ENCODE results near the gene NUDT4.

Gene NUDT4

GRCh38 chr12:93451423-93452158 lies 73.9 kb downstream of the NUDT4 start:
- in situ Hi-C loops (cut with MboI; ENCODE audit: low sequenced_read_pairs), result no loop called here

DNA sequence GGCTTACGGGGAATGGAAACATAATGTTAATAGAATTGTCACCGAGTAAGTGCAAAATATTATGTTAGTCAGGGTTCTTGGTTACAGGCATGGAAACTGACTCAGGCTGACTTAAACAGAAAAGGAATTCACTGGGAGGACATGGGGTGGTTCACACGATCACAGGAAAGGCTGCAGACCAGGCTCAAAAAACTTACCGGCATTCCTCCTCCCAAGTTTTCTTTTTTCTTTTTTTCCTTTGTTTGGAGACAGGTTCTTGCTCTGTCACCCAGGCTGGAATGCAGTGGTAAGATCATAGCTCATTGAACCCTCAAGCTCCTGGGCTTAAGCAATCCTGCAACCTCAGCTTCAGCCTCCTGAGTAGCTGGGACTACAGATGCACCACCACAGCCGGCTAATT lies 75.9 kb downstream of the NUDT4 start:
- in situ Hi-C loops (cut with MboI; ENCODE audit: low sequenced_read_pairs), result no loop called here

DNA sequence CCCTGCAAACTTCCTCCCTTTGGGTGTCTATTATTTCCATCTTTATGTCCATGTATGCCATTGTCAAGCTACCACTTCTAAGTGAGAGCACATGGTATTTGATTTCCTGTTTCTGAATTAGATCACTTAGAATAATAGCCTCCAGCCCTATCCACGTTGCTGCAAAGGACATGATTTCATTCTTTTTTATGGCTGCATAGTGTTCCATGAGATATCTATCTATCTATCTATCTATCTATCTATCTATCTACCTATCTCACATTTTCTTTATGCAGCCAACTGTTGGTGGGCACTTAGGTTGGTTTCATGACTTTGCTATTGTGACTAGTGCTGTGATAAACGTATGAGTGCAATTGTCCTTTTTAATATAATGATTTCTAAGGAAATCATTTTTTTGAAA lies 78.4 kb downstream of the NUDT4 start:
- in situ Hi-C loops (cut with MboI; ENCODE audit: low sequenced_read_pairs), result no loop called here
